Peyer's patch (tissue), 4 donors: ENCODE results near the gene LASP1.

Source experiments
- POLR2A ChIP-seq, 2 donors: fragments of 450-650 bp; IDR thresholded peaks; one replicate each; pipeline ENCODE4 v1.5.1; 2017; ENCODE audit warnings: antibody characterized with exemption in 2 of 2, mild to moderate bottlenecking in 2 of 2, moderate library complexity in 2 of 2
- TF ChIP-seq, protein P1 (sequence below), 6 experiments: fragments of 450-650 bp in 4 of 6; fragments of 200-600 bp in 2 of 6; sonication (generic) in 1 of 6; IDR thresholded peaks; one replicate each; pipeline ENCODE4 v1.5.1; 2017 to 2019; ENCODE audit warnings: antibody characterized with exemption in 6 of 6, mild to moderate bottlenecking in 3 of 6, moderate library complexity in 1 of 6

DNA sequence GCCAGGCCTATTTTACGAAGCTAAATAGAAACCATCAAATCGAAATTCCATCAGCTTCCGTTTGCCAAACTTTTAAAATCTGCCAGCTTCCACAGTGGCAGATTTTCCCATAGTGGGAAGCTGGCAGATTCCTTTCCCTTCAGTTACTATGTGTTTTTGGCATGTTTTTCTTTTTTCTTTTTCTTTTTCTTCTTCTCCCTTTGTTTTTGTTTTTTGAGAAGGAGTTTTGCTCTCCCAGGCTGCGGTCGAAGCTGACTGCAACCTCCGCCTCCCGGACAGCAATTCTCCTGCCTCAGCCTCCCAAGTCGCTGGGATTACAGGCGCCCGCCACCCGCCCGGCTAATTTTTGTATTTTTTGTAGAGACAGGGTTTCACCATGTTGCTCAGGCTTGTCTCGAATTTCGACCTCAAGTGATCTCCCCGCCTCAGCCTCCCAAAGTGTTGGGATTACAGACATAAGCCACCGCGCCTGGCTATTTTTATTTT is 44.1 kb upstream of the LASP1 start:
- no peak for TF ChIP-seq POLR2A (IDR thresholded peaks at IDR 0.05)
- TF ChIP-seq, protein P1, sequence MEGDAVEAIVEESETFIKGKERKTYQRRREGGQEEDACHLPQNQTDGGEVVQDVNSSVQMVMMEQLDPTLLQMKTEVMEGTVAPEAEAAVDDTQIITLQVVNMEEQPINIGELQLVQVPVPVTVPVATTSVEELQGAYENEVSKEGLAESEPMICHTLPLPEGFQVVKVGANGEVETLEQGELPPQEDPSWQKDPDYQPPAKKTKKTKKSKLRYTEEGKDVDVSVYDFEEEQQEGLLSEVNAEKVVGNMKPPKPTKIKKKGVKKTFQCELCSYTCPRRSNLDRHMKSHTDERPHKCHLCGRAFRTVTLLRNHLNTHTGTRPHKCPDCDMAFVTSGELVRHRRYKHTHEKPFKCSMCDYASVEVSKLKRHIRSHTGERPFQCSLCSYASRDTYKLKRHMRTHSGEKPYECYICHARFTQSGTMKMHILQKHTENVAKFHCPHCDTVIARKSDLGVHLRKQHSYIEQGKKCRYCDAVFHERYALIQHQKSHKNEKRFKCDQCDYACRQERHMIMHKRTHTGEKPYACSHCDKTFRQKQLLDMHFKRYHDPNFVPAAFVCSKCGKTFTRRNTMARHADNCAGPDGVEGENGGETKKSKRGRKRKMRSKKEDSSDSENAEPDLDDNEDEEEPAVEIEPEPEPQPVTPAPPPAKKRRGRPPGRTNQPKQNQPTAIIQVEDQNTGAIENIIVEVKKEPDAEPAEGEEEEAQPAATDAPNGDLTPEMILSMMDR (IDR thresholded peaks at IDR 0.05), result no peak
